ENCODE measurements around the gene ATP8A2.

DNA sequence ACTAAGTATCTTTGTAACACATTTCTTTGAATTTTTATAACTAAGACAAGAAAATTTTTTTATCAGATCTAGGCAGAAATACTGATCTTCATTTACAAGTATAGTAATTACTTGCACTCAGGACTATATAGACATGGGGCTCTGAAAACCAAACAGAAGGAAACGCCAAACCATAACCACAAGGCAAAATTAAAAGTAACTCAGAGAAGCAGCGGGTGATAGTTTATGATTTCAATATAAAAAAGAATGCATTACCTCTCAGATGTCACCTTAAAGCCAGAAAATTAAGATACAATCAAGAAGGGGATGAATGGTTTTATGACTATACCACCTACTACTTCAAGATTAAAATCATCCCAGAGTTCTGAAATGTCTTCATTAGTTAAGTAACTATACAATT, 673.4 kb downstream of the ATP8A2 start:
- TF ChIP-seq, protein P1, sequence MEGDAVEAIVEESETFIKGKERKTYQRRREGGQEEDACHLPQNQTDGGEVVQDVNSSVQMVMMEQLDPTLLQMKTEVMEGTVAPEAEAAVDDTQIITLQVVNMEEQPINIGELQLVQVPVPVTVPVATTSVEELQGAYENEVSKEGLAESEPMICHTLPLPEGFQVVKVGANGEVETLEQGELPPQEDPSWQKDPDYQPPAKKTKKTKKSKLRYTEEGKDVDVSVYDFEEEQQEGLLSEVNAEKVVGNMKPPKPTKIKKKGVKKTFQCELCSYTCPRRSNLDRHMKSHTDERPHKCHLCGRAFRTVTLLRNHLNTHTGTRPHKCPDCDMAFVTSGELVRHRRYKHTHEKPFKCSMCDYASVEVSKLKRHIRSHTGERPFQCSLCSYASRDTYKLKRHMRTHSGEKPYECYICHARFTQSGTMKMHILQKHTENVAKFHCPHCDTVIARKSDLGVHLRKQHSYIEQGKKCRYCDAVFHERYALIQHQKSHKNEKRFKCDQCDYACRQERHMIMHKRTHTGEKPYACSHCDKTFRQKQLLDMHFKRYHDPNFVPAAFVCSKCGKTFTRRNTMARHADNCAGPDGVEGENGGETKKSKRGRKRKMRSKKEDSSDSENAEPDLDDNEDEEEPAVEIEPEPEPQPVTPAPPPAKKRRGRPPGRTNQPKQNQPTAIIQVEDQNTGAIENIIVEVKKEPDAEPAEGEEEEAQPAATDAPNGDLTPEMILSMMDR (IDR thresholded peaks at IDR 0.05): no peak
- no peak for TF ChIP-seq SIN3A (IDR thresholded peaks at IDR 0.05; ENCODE audit: borderline replicate concordance, insufficient read depth, low read depth, low read length)
- TF ChIP-seq TCF7L2 (IDR thresholded peaks at IDR 0.05; ENCODE audit: low read depth, low read length): no peak

Data from Panc1 (cell line).